Measurements from ENCODE around the gene EPS8L2.

GRCh38 chr11:699116-699508 is 6.9 kb upstream of the EPS8L2 start:
- TF ChIP-seq CTCF (tag by site-specific recombination; IDR thresholded peaks at IDR 0.05), result no peak
- TF ChIP-seq ZBTB49 (tag by site-specific recombination; IDR thresholded peaks at IDR 0.05; ENCODE audit: low read depth), result no peak
- no peak for TF ChIP-seq ZNF704 (tag by site-specific recombination; IDR thresholded peaks at IDR 0.05)
- no peak for TF ChIP-seq ZSCAN5A (tag by site-specific recombination; IDR thresholded peaks at IDR 0.05)
- TF ChIP-seq YY1 (tag by site-specific recombination; IDR thresholded peaks at IDR 0.05), result no peak
- no peak for TF ChIP-seq ZNF747 (tag by site-specific recombination; IDR thresholded peaks at IDR 0.05)
- no peak for TF ChIP-seq REST (tag by site-specific recombination; IDR thresholded peaks at IDR 0.05)
- TF ChIP-seq MZF1 (tag by site-specific recombination; IDR thresholded peaks at IDR 0.05; ENCODE audit: borderline replicate concordance), result no peak
- no peak for TF ChIP-seq ZNF10 (tag by site-specific recombination; IDR thresholded peaks at IDR 0.05)
